ENCODE results near the gene SVIL. TPM values are rescaled to one million over a fixed set of nuclear protein-coding genes. Genes with fewer than 3 reads are reported as not detected.

Gene SVIL
- polyA plus RNA-seq, 1 donor (not counting 4 experiments of a cell fraction or from before 2014, with no cell fraction given): 16.2 TPM

DNA sequence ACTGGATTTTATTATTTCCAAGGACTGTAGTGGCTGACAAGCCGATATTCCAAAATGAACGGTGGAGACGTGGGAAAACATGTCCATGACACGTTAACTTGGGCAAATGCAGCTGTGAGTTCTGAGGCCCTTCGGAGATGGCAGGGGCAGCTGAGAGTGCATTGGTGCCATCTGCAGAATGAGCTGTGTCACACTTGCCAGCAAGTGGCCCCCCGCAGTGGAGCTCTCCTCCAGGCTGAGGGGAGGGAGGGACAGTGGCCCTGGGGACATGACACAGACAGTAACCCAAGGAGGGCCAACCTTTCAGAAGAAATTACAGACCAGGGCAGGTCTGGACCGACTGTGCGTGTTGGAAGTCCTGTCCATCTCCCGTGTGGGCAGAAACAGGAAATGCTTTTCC lies 139.4 kb downstream of the SVIL start:
- no peak for FAIRE-seq
- no peak overlapping the region for H3K9ac ChIP-seq (ENCODE audit: control insufficient read depth, extremely low read depth, insufficient read depth, low read length)
- H3K27me3 ChIP-seq (ENCODE audit: control insufficient read depth, extremely low read depth, insufficient read depth, low read length): no peaks in the 10 kb centered on the region
- no peaks in the 10 kb centered on the region for H3K4me1 ChIP-seq (ENCODE audit: control insufficient read depth, extremely low read depth, insufficient read depth, low read length)
- dilution Hi-C loops (cut with MboI; ENCODE audit: extremely low pct_ligation_motif_present, low sequenced_read_pairs): no loop called here
- no peak overlapping the region for H2AFZ ChIP-seq (ENCODE audit: control insufficient read depth, low read length)
- no peak overlapping the region for H3K27ac ChIP-seq (ENCODE audit: control insufficient read depth, insufficient read depth, low read length)
- peaks cover 22 to 25% of the 10 kb centered on the region in 2 experiments for H3K36me3 ChIP-seq (ENCODE audit: control insufficient read depth in 2 of 2, extremely low read depth in 1 of 2, insufficient read depth in 2 of 2, low read length in 2 of 2)
- H3K4me3 ChIP-seq (ENCODE audit: control insufficient read depth in 2 of 3, extremely low read depth in 1 of 3, insufficient read depth in 2 of 3, low read depth in 1 of 3, low read length in 3 of 3): no peak overlapping the region
- H3K4me2 ChIP-seq (ENCODE audit: control insufficient read depth, extremely low read depth, insufficient read depth, low read depth, low read length): no peak overlapping the region
- no peaks in the 10 kb centered on the region for H3K79me2 ChIP-seq (ENCODE audit: control insufficient read depth, insufficient read depth, low read length)
- DNase-seq (ENCODE audit: low read depth, low spot score): no peak
- no peak for TF ChIP-seq EZH2 (IDR thresholded peaks at IDR 0.05; ENCODE audit: low read length)
- TF ChIP-seq, protein P1, sequence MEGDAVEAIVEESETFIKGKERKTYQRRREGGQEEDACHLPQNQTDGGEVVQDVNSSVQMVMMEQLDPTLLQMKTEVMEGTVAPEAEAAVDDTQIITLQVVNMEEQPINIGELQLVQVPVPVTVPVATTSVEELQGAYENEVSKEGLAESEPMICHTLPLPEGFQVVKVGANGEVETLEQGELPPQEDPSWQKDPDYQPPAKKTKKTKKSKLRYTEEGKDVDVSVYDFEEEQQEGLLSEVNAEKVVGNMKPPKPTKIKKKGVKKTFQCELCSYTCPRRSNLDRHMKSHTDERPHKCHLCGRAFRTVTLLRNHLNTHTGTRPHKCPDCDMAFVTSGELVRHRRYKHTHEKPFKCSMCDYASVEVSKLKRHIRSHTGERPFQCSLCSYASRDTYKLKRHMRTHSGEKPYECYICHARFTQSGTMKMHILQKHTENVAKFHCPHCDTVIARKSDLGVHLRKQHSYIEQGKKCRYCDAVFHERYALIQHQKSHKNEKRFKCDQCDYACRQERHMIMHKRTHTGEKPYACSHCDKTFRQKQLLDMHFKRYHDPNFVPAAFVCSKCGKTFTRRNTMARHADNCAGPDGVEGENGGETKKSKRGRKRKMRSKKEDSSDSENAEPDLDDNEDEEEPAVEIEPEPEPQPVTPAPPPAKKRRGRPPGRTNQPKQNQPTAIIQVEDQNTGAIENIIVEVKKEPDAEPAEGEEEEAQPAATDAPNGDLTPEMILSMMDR (optimal IDR thresholded peaks at IDR 0.05 in 1 of 3, IDR thresholded peaks at IDR 0.05 in 1 of 3, conservative IDR thresholded peaks at IDR 0.05 in 1 of 3; ENCODE audit: extremely low read depth in 1 of 3, insufficient read depth in 2 of 3, low read length in 3 of 3): no peak
- no peaks in the 10 kb centered on the region for H3K9me3 ChIP-seq (ENCODE audit: control insufficient read depth, low read depth, low read length)
- H3K9me1 ChIP-seq (ENCODE audit: control insufficient read depth, extremely low read depth, insufficient read depth, low read length): no peaks in the 10 kb centered on the region
- H4K20me1 ChIP-seq (ENCODE audit: control insufficient read depth, extremely low read depth, insufficient read depth, low read length): no peaks in the 10 kb centered on the region

DNA sequence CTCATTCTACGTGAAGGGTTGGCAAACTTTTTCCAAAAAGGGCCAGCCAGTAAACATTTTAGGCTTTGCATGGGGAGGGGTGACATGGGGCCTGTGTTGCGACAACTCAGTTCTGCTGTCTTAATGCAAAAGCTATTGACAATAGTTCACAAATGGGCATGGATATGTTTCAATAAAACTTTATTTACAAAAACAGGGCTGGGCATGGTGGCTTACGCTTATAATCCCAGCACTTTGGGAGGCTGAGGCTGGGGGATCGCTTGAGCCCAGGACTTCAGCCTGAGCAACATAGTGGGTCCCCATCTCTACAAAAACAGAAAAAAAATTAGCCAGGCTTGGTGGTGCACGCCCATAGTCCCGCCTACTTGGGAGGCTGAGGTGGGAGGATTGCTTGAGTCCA lies 141.1 kb downstream of the SVIL start:
- H3K9me3 ChIP-seq (ENCODE audit: control insufficient read depth, low read depth, low read length): no peaks in the 10 kb centered on the region
- no peak overlapping the region for H3K9ac ChIP-seq (ENCODE audit: control insufficient read depth, extremely low read depth, insufficient read depth, low read length)
- H3K27ac ChIP-seq (ENCODE audit: control insufficient read depth, insufficient read depth, low read length): no peak overlapping the region
- no peak overlapping the region for H2AFZ ChIP-seq (ENCODE audit: control insufficient read depth, low read length)
- no peaks in the 10 kb centered on the region for H3K9me1 ChIP-seq (ENCODE audit: control insufficient read depth, extremely low read depth, insufficient read depth, low read length)
- H3K4me3 ChIP-seq (ENCODE audit: control insufficient read depth in 2 of 3, extremely low read depth in 1 of 3, insufficient read depth in 2 of 3, low read depth in 1 of 3, low read length in 3 of 3): no peak overlapping the region
- H3K4me1 ChIP-seq (ENCODE audit: control insufficient read depth, extremely low read depth, insufficient read depth, low read length): no peaks in the 10 kb centered on the region
- H3K36me3 ChIP-seq (ENCODE audit: control insufficient read depth in 2 of 2, extremely low read depth in 1 of 2, insufficient read depth in 2 of 2, low read length in 2 of 2): peaks cover 20 to 25% of the 10 kb centered on the region in 2 experiments
- H3K27me3 ChIP-seq (ENCODE audit: control insufficient read depth, extremely low read depth, insufficient read depth, low read length): no peaks in the 10 kb centered on the region
- dilution Hi-C loops (cut with MboI; ENCODE audit: extremely low pct_ligation_motif_present, low sequenced_read_pairs): no loop called here
- no peaks in the 10 kb centered on the region for H3K79me2 ChIP-seq (ENCODE audit: control insufficient read depth, insufficient read depth, low read length)
- no peak for FAIRE-seq
- H4K20me1 ChIP-seq (ENCODE audit: control insufficient read depth, extremely low read depth, insufficient read depth, low read length): no peaks in the 10 kb centered on the region
- no peak for DNase-seq (ENCODE audit: low read depth, low spot score)
- no peak for TF ChIP-seq EZH2 (IDR thresholded peaks at IDR 0.05; ENCODE audit: low read length)
- TF ChIP-seq, protein P1 (optimal IDR thresholded peaks at IDR 0.05 in 1 of 3, IDR thresholded peaks at IDR 0.05 in 1 of 3, conservative IDR thresholded peaks at IDR 0.05 in 1 of 3; ENCODE audit: extremely low read depth in 1 of 3, insufficient read depth in 2 of 3, low read length in 3 of 3): no peak
- H3K4me2 ChIP-seq (ENCODE audit: control insufficient read depth, extremely low read depth, insufficient read depth, low read depth, low read length): no peak overlapping the region

Data from keratinocyte (primary cell).